Measurements from ENCODE around the gene EPB41L4B.

EPB41L4B gene

DNA sequence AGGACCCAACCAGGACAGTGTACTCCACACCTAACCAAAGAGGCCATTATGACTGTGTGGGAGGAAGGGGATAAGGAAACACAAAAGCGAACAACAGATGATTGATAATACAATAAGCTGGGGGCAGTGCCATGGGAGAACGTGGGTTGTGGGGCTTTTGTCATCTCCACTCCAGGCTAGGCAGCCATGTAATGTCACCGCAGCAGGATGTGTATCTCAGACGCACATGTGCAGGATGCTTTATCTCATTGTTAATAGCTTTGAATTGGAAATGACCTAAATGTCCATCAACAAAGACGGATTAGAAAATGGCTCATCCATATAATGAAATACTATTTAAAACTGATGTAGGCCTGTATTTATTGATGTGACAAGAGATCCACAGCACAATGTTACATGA lies 51.0 kb downstream of the EPB41L4B start:
- DNase-seq (ENCODE audit: low spot score) = no peak

DNA sequence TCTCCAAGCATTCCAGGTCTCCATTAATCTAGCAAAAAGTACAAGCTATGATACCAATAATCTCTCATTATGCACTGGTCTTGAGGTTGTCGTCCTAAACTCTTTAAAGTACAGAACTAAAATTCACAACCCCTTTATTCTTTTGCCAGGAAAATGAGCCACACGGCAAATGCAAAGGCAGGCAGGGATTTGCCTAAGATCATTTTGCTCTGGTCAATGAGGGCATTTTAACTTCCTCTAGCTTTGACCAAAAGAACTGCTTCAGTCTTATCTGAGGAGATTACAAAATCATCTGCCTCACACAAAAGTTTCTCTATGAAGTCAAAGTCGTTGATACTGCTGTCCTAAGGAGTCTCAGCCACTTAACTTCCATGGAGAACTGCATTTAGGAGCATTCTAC lies 51.8 kb downstream of the EPB41L4B start:
- no peak for DNase-seq (ENCODE audit: low spot score)

DNA sequence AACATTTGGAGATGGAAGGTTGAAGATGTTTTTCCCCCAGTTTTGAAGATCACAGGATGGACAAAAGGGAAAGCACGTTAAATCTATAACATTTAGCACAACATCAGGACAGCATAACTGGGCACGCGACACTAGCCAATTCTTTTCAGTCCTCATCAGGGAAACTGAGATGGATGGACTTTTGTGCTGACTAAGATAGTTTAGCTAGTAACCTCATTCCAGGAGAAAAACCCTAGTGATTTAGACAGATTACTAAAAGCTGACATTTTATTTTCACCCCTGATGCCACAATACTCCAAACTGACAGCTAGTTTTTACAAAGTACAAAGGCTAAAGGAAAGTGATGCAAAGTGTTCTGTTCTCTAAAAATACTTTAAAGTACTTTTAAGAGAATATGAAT lies 53.3 kb downstream of the EPB41L4B start:
- no peak for DNase-seq (ENCODE audit: low spot score)

DNA sequence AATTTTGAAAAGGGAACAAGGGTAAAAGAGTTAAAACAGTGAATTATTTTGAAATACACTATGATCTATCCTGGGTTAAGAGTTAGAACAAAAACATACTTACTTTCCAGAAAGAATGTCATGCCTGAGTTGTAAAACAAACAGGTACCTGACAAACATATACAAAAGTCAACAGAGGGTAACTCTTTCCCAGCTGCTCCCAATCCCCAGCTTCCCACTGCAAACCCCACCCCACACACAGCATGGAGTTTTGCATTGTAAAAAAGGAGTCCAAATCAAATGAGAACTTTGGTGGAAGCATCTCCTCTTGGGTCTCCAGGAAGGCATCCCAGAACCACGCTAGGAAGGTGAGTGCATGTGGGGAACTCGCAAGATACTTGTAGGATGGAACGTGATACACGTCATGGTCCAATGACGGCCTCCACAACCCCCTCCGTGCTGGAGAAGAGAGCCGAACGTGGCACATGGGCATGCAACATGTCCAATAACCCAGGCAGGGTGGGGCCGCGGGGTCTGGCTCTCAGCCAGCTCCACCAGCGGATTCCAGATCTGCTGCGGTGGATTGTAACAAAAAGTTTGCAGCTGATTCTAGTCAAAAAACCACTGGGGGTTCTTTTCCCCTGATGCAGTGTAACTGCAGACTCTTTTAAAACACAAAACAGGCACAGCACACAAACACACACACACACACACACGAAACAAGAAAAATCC lies 55.8 kb downstream of the EPB41L4B start:
- no peak for DNase-seq (ENCODE audit: low spot score)

GRCh38 chr9:109263358-109263757 lies 57.5 kb downstream of the EPB41L4B start:
- no peak for DNase-seq (ENCODE audit: low spot score)

DNA sequence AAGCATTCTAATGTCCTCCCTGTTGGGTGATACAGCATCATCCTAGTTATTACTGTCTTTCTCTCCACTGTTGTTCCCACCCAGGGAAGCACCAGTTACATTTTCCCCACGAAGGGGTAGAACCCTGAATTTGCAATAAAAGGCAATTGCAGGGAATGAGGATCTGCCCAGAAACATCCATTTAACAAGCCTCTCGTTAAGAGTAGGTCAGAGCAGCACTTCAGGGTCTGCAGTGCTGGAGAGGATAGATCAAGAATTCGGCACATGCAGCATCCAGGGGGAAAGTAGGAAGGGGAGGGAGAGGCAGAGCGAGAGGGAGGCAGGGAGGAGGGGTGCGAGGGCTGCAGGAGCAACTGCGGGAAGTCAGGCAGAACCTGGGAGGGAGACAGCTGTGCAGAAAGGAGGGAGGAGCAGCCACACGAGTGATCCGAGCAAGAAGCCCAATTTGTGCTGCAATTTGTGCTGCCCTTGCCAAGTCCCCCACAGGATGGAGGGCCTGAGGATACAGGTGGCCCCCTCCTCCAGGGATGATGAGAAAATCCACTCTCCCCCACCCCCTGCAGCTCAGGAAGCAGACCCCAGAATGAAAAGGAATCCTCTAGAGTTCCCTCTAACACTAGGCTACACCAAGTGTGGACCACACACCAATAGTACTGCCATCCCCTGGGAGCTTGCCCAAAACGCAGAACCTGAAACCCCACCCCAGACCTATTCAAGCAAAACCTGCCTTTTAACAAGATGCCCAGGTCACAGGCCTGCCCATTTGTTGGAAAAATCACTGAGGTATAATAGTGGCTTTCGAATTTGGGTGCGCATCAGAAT lies 62.2 kb downstream of the EPB41L4B start:
- no peak for DNase-seq (ENCODE audit: low spot score)

- DNase-seq (ENCODE audit: low spot score) = no peak
Measured at GRCh38 chr9:109256336-109256735, 64.5 kb downstream of the EPB41L4B start.

DNA sequence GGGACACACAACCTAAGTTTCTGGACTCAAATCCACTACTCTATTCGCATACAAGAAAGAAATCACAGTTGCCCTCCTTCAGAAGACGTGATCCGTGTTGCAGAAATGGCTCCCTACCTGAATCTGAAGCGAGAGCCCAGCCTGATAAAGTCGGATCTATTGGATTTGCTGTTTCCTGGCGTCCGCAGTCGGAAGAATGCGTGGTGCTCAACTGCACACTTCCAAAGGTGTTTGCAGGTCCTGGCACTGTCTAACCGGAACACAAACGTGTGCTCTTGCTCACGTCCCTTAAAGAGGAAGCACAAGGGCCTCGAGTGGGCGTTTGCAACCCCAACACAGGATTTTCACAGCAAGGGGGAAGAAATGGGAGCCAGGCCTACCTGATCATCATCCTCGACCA lies 65.5 kb downstream of the EPB41L4B start:
- DNase-seq (ENCODE audit: low spot score) = no peak

- no peak for DNase-seq (ENCODE audit: low spot score)
Measured at GRCh38 chr9:109254317-109254716, 66.5 kb downstream of the EPB41L4B start.

GRCh38 chr9:109253637-109254284 lies 67.1 kb downstream of the EPB41L4B start:
- DNase-seq (ENCODE audit: low spot score) = no peak

- no peak for DNase-seq (ENCODE audit: low spot score)
Measured at GRCh38 chr9:109253241-109253636, 67.6 kb downstream of the EPB41L4B start.

DNA sequence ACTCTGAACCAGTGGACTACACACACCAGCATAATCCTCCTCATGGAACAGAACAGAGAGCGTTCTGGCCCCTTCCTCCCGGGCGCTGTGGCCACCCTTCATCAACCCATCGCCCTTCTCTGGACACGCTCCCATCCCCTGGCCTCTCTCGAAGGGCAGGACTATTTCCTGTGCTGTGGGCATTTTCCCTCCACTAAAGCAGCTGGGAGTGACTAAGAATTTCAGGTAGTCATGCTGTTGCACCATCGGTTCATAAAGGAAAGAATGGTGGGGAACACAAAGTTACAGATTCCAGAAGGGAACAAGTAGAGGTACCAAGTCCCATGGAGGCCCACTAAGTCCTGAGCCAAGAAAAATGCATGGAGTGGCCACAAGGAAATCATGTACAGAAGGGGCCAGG lies 68.6 kb downstream of the EPB41L4B start:
- DNase-seq (ENCODE audit: low spot score) = no peak

- no peak for DNase-seq (ENCODE audit: low spot score)
Measured at GRCh38 chr9:109251776-109252106, 69.1 kb downstream of the EPB41L4B start.

DNA sequence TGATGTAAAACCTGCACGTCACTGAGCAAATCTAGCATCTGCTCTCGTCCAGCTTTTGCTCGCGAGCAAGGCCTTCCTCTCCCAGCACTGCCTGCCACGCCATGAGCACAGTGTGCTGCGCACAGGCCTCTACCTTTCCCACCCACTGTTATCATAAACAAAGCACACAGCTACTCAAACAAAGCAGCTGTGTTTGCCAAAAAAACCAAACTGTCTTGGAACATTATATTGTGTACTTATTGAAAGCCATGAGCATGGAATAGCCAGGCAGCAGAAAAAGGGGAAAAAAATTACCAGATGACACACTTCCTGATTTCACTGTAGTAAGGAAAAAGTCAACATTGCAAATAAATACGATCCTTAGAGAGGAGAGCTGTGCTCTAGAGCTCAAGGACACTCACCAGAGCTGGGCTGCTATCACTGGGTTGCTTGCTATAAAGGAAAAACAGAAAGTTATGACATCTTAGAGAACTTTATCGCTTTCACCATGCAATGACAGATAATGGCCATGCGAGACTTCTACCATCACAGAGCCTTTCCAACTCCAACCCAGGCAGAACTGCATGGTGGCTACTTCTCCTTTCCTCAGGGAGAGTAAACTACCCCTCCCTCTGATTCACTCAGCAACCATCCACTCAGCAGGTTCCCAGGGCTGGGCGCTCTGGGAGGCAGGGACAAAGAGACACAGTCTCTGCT lies 69.6 kb downstream of the EPB41L4B start:
- no peak for DNase-seq (ENCODE audit: low spot score)

- no peak for DNase-seq (ENCODE audit: low spot score)
Measured at GRCh38 chr9:109250771-109251079, 70.1 kb downstream of the EPB41L4B start.

DNA sequence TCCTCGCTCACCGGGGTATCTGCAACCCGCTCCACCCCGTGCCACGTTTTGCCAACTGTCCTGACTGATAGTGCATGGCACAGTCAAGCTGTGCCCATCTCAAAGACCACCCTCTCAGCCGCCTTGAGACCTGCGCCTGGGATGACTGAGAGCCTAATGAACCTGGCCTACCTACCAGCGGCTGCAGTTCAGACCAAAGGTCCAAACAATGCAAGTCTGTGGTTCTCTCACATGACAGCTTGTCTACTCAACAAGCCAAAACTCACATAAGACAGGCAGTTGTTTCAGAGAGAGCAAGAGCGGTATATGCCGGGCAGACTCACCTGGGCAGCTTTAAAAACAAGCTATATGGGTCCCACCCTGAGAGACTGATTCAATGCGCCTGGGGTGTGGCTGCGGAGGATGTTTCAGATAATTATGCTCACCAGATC lies 70.5 kb downstream of the EPB41L4B start:
- DNase-seq (ENCODE audit: low spot score) = no peak

DNA sequence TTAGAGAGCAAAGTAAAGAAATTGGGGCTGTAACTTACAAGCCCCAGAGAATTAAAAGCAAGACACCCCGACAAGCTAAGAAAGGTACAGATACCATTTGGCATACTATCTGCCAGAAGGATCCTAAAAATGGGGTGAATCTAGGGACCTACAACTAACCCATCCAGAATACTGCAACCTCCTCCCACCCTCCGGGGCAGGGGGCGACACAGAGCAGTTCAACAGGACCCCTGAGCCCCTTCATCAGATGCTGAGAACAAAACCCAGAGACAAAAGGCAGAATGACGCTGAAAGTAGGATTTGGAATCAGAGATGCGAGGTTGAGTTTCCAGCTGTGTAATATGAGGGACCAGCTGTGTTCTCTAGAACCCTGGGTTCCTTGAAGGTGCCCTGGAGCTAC lies 71.2 kb downstream of the EPB41L4B start:
- DNase-seq (ENCODE audit: low spot score) = no peak

DNA sequence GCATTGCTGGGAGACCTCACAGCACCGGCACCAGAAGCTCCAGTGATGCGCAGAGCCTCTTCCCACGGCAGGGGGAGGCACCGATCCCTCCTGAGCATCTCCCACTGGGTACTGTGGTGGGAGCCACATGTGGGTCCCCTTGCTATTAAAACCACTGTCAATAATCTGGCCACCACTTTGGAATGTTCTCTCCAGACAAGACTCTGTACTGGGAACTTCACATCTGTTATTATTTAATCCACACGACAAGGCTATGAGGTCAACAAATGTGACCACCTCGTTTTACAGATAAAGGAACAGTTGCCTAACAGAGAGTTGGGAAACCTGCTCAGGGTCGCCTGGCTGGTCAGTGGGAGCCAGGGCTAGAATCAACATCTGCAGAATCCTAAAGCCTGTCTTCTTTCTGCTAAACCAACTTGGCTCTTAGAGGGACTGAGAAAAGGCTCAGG lies 72.7 kb downstream of the EPB41L4B start:
- no peak for DNase-seq (ENCODE audit: low spot score)

DNA sequence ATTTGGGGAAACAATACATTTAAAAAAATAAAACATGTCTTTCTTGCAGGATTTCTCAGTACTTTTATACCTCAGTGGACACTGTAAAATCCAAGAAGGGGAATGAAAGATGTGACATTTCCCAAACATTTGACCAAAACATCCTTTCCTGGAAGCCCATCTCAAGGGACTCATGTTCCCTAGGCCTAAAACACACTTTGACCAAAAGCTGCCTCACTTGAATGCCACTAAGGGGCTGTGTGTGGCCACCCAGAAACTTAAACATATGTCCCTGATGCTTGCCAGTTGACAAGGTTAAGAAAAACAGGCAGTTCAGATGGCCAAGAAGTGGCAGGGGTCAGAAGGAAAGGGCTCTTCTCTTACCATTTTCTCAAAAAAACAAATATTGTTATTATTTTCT lies 73.6 kb downstream of the EPB41L4B start:
- no peak for DNase-seq (ENCODE audit: low spot score)

GRCh38 chr9:109246533-109246932 lies 74.3 kb downstream of the EPB41L4B start:
- no peak for DNase-seq (ENCODE audit: low spot score)

GRCh38 chr9:109245310-109245897 lies 75.5 kb downstream of the EPB41L4B start:
- DNase-seq (ENCODE audit: low spot score) = no peak
